Prostate gland (tissue), 2 donors: ENCODE measurements around the gene VSTM2B.

Experiments
- POLR2A ChIP-seq: fragments of 450-650 bp; IDR thresholded peaks from one replicate; pipeline ENCODE4 v1.6.1; 2016; ENCODE audit warnings: antibody characterized with exemption, mild to moderate bottlenecking
- TF ChIP-seq, protein P1 (sequence below), 4 experiments: fragments of 200-600 bp in 2 of 4; fragments of 450-650 bp in 2 of 4; sonication (generic) in 2 of 4; IDR thresholded peaks; 1 replicate in 3 of 4; 2 replicates in 1 of 4; pipeline ENCODE4 v1.5.1; 2016 to 2019; ENCODE audit warnings: antibody characterized with exemption in 4 of 4, mild to moderate bottlenecking in 2 of 4, moderate library complexity in 2 of 4

DNA sequence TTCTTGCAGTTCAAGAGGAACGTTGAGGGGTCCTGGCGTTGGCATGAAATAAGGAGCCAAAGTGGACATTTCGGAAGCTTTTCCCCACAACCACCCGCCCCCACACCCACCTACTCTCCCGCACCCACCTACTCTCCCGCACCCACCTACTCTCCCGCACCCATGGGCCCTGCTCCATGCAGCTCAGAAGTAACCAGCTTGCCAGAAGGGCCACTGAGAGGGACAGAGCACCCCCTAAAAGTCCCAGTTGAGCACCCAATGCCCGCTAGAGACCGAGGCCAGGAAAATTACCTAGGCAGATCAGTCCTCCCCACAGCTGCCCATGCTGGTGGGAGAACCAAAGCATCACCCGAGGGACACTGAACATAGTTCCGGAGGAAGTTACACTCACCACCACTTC is 11.8 kb downstream of the VSTM2B start:
- TF ChIP-seq, protein P1, sequence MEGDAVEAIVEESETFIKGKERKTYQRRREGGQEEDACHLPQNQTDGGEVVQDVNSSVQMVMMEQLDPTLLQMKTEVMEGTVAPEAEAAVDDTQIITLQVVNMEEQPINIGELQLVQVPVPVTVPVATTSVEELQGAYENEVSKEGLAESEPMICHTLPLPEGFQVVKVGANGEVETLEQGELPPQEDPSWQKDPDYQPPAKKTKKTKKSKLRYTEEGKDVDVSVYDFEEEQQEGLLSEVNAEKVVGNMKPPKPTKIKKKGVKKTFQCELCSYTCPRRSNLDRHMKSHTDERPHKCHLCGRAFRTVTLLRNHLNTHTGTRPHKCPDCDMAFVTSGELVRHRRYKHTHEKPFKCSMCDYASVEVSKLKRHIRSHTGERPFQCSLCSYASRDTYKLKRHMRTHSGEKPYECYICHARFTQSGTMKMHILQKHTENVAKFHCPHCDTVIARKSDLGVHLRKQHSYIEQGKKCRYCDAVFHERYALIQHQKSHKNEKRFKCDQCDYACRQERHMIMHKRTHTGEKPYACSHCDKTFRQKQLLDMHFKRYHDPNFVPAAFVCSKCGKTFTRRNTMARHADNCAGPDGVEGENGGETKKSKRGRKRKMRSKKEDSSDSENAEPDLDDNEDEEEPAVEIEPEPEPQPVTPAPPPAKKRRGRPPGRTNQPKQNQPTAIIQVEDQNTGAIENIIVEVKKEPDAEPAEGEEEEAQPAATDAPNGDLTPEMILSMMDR (IDR thresholded peaks at IDR 0.05) = no peak
- no peak for TF ChIP-seq POLR2A
